Small intestine (tissue), 7 donors: Measurements from ENCODE around the gene TAS1R2. TPM values are rescaled to one million over a fixed set of nuclear protein-coding genes. Genes with fewer than 3 reads are reported as not detected.

Experiments used
- DNase-seq, 2 donors: peaks; one replicate each; pipeline versions ENCODE4 v3.0.0 to v3.0.0-alpha.2; 2013
- FAIRE-seq: peaks from 2 replicates; lab custom pipeline; 2012; peaks lifted over from hg19 to GRCh38; lab: Jason Lieb, UNC
- H3K27ac ChIP-seq, 3 donors: one replicate each; pipeline ENCODE4 v1.5.1; 2013; ENCODE audit warnings: low read length in 2 of 3, mild to moderate bottlenecking in 2 of 3, control low read depth in 1 of 3, inconsistent platforms in 1 of 3, low read depth in 1 of 3, moderate library complexity in 1 of 3
- H3K27me3 ChIP-seq, 3 donors: one replicate each; pipeline ENCODE4 v1.6.1; 2013; ENCODE audit warnings: low read length in 3 of 3, inconsistent platforms in 1 of 3; ENCODE audit not compliant: control insufficient read depth in 3 of 3, insufficient read depth in 3 of 3
- H3K36me3 ChIP-seq, 3 donors: one replicate each; pipeline ENCODE4 v1.6.1; 2013; ENCODE audit warnings: low read length in 3 of 3, inconsistent platforms in 1 of 3, low read depth in 1 of 3, mild to moderate bottlenecking in 1 of 3, moderate library complexity in 1 of 3; ENCODE audit not compliant: control insufficient read depth in 3 of 3, insufficient read depth in 2 of 3
- H3K4me1 ChIP-seq, 3 donors: one replicate each; pipeline ENCODE4 v1.6.1; 2013; ENCODE audit warnings: low read length in 2 of 3, inconsistent platforms in 1 of 3, low read depth in 1 of 3, mild to moderate bottlenecking in 1 of 3, moderate library complexity in 1 of 3; ENCODE audit not compliant: control insufficient read depth in 3 of 3, insufficient read depth in 2 of 3
- H3K4me3 ChIP-seq, 3 donors: one replicate each; pipeline ENCODE4 v1.5.1; 2013; ENCODE audit warnings: low read length in 3 of 3, control low read depth in 1 of 3, inconsistent platforms in 1 of 3, low read depth in 1 of 3, mild to moderate bottlenecking in 1 of 3, moderate library complexity in 1 of 3
- H3K9me3 ChIP-seq, 2 donors: one replicate each; pipeline ENCODE4 v1.6.1; 2013; ENCODE audit warnings: low read depth in 1 of 2, low read length in 1 of 2; ENCODE audit not compliant: control insufficient read depth in 2 of 2, insufficient read depth in 1 of 2
- WGBS, 3 donors: extraction: QIAGEN DNeasy Blood & Tissue Kit; methylation state at CpG; one replicate each; pipeline ENCODE4 v1.1.7; 2013; 5-methylcytosine and 5-hydroxymethylcytosine counted together
- polyA plus RNA-seq, 4 donors: library from polyadenylated mRNA; stranded (reverse) in 3 of 4; unstranded in 1 of 4; fragments of 200-250 nt in 3 of 4; fragments of 120-200 nt in 1 of 4; gene quantifications; one replicate each; pipeline versions ENCODE4 v1.2.1 to v1.2.3, GENCODE V29; 2013
- donor health status: healthy with polysubstance abuse.
- donor health status: control.
- donor health status: control.
- donor health status: Bipolar disorder and iron deficiency.
- donor health status: healthy.

TAS1R2 gene
- polyA plus RNA-seq, 4 donors: not detected

GRCh38 chr1:18794561-18794960 lies 64.9 kb downstream of the TAS1R2 start:
- 29 to 36% (median 31%) methylated on average over 5 of the region's 5 CpGs for WGBS, 3 donors
- Histone ChIP-seq H3K4me1 (no peaks in the 10 kb centered on the region), H3K4me3 (no peak overlapping the region), H3K27me3 (peaks cover 0 to 10% (median 0%) of the 10 kb centered on the region in 3 donors), H3K36me3 (no peaks in the 10 kb centered on the region), H3K27ac (no peak overlapping the region), H3K9me3 (no peaks in the 10 kb centered on the region)
- DNase-seq (no peak), FAIRE-seq (no peak)

- FAIRE-seq: no peak
- no peak overlapping the region for H3K27ac ChIP-seq
- H3K9me3 ChIP-seq: no peaks in the 10 kb centered on the region
- no peaks in the 10 kb centered on the region for H3K4me1 ChIP-seq
- H3K27me3 ChIP-seq: peaks cover 0 to 10% (median 0%) of the 10 kb centered on the region in 3 donors
- H3K36me3 ChIP-seq: no peaks in the 10 kb centered on the region
- 49 to 63% (median 56%) methylated on average over 10 of the region's 10 CpGs for WGBS, 3 donors
- no peak for DNase-seq
- no peak overlapping the region for H3K4me3 ChIP-seq
Measured at GRCh38 chr1:18794051-18794450, 65.4 kb downstream of the TAS1R2 start.

- H3K36me3 ChIP-seq: no peaks in the 10 kb centered on the region
- no peaks in the 10 kb centered on the region for H3K9me3 ChIP-seq
- DNase-seq: no peak
- H3K27ac ChIP-seq: no peak overlapping the region
- H3K4me3 ChIP-seq: no peak overlapping the region
- 76 to 79% (median 77%) methylated on average over 10 of the region's 10 CpGs for WGBS, 3 donors
- no peaks in the 10 kb centered on the region for H3K4me1 ChIP-seq
- FAIRE-seq: no peak
- H3K27me3 ChIP-seq: peaks cover 0 to 10% (median 0%) of the 10 kb centered on the region in 3 donors
Measured at GRCh38 chr1:18793164-18793563, 66.3 kb downstream of the TAS1R2 start.

- WGBS, 3 donors: 73 to 87% (median 73%) methylated on average over 3 of the region's 3 CpGs
- H3K27me3 ChIP-seq: peaks cover 0 to 10% (median 0%) of the 10 kb centered on the region in 3 donors
- H3K27ac ChIP-seq: no peak overlapping the region
Measured at GRCh38 chr1:18792747-18793146, 66.7 kb downstream of the TAS1R2 start.

More at GRCh38 chr1:18792747-18793146, 66.7 kb downstream of the TAS1R2 start:
- DNase-seq (no peak), FAIRE-seq (no peak)
- no peak overlapping the region for H3K4me3 ChIP-seq
- no peaks in the 10 kb centered on the region for H3K36me3 ChIP-seq
- H3K4me1 ChIP-seq: no peaks in the 10 kb centered on the region
- H3K9me3 ChIP-seq: no peaks in the 10 kb centered on the region

Other genes starting within 250 kb of the TAS1R2 start
- gene PAX7, start 228.8 kb downstream of the TAS1R2 start, polyA plus RNA-seq: under 1 TPM in 2 of 4 donors, not detected in 2; 0.01 to 0.15 TPM
- 1 to 10 TPM in 2 of 4 donors, under 1 TPM in 2; 0.22 to 6.3 (median 1.3) TPM for gene ALDH4A1, start 42.9 kb upstream of the TAS1R2 start, polyA plus RNA-seq
- gene IFFO2, start 97.0 kb upstream of the TAS1R2 start, polyA plus RNA-seq: 1 to 10 TPM in 3 of 4 donors, under 1 TPM in 1; 0.22 to 3.6 (median 2.4) TPM